H1 (cell line): ENCODE measurements around the gene DYRK1B. TPM values are rescaled to one million over a fixed set of nuclear protein-coding genes. Genes with fewer than 3 reads are reported as not detected.

Source experiments
- ATF2 ChIP-seq: IDR thresholded peaks from 2 replicates; pipeline ENCODE4 v1.6.1; 2012; ENCODE audit warnings: low read length, inconsistent platforms
- BACH1 ChIP-seq: IDR thresholded peaks from 2 replicates; pipeline ENCODE4 v1.6.1; 2012; ENCODE audit warnings: low read length, improper control_type of control experiment
- CTBP2 ChIP-seq: IDR thresholded peaks from 2 replicates; pipeline ENCODE4 v1.7.0; 2011; ENCODE audit warnings: borderline replicate concordance, mild to moderate bottlenecking, moderate library complexity, mixed read lengths, low read length; ENCODE audit not compliant: insufficient read depth, insufficient read length
- FOSL1 ChIP-seq: IDR thresholded peaks from 2 replicates; pipeline ENCODE4 v1.6.1; 2011; ENCODE audit warnings: mild to moderate bottlenecking, low read depth, low read length, moderate library complexity; ENCODE audit not compliant: insufficient read depth
- GTF2F1 ChIP-seq: IDR thresholded peaks from 2 replicates; pipeline ENCODE4 v1.6.1; 2012; ENCODE audit warnings: low read depth, low read length, improper control_type of control experiment, borderline replicate concordance
- MAFK ChIP-seq: IDR thresholded peaks from 2 replicates; pipeline ENCODE4 v1.6.1; 2012; ENCODE audit warnings: low read depth, mild to moderate bottlenecking, improper control_type of control experiment, low read length
- POLR2AphosphoS5 ChIP-seq: IDR thresholded peaks from 2 replicates; pipeline ENCODE4 v1.6.1; 2011; ENCODE audit warnings: low read depth, low read length
- RXRA ChIP-seq: IDR thresholded peaks from 2 replicates; pipeline ENCODE4 v1.6.1; 2011; ENCODE audit warnings: low read depth, mild to moderate bottlenecking, low read length, moderate library complexity; ENCODE audit not compliant: insufficient read depth
- TAF1 ChIP-seq: IDR thresholded peaks from 2 replicates; pipeline ENCODE4 v1.6.1; 2011; ENCODE audit warnings: mild to moderate bottlenecking, low read depth, low read length
- polyA plus RNA-seq, 7 experiments: library from polyadenylated mRNA; depleted of rRNA in 3 of 7; stranded (reverse) in 5 of 7; unstranded in 2 of 7; fragments of >200 nt in 5 of 7; fragments of 200-250 nt in 2 of 7; gene quantifications; 1 replicate in 5 of 7; 2 replicates in 1 of 7; 4 replicates in 1 of 7; pipeline versions ENCODE4 v1.2.1 to v1.2.3, GENCODE V29; 2011 to 2013; ENCODE audit warnings: missing spikeins in 2 of 7, mixed read lengths in 2 of 7
- total RNA-seq: library from RNA; stranded (reverse); fragmentation: NEBNext Ultra II Directional; extraction: Animal tissue kit (Norgen Biotek cat#: 25700); gene quantifications from 2 replicates; pipeline ENCODE4 v1.2.1, GENCODE V29; 2021
- TF ChIP-seq, protein P1 (sequence below), 3 experiments: IDR thresholded peaks; 1 replicate in 2 of 3; 2 replicates in 1 of 3; pipeline versions ENCODE4 v1.5.1 to v1.6.1; 2011; ENCODE audit warnings: low read length in 3 of 3, mild to moderate bottlenecking in 3 of 3, inconsistent platforms in 2 of 3, low read depth in 1 of 3, moderate library complexity in 1 of 3; ENCODE audit not compliant: insufficient read depth in 1 of 3; ENCODE audit errors: control extremely low read depth in 1 of 3

Gene DYRK1B
- total and polyA plus RNA-seq, 2 of the 8 experiments (the other 6 are each of a cell fraction or from before 2014, with no cell fraction given) = 6.9 to 14.8 TPM

DNA sequence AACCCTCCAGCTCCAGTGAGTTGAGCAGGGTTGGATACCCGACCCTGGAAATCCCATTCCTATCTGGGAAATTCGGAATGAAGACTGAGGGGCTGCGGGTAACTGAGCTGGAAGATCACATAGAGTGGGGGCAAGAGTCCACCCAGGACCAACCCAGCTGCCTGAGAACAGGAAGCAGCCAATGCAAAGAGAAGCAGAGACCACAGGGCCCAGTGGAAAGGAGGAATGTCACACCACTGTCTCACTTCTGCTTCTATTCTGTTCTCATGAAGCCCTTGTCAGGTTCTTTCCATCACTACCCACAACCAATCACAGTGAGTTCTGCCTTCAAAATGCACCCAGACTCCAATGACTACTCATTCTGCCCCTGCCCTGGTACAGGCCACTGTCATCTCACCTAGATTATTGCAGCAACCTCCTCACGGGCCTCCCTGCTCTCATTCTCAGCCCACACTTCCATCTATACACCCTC is 15.3 kb downstream of the DYRK1B start (continued):
- TF ChIP-seq, protein P1, sequence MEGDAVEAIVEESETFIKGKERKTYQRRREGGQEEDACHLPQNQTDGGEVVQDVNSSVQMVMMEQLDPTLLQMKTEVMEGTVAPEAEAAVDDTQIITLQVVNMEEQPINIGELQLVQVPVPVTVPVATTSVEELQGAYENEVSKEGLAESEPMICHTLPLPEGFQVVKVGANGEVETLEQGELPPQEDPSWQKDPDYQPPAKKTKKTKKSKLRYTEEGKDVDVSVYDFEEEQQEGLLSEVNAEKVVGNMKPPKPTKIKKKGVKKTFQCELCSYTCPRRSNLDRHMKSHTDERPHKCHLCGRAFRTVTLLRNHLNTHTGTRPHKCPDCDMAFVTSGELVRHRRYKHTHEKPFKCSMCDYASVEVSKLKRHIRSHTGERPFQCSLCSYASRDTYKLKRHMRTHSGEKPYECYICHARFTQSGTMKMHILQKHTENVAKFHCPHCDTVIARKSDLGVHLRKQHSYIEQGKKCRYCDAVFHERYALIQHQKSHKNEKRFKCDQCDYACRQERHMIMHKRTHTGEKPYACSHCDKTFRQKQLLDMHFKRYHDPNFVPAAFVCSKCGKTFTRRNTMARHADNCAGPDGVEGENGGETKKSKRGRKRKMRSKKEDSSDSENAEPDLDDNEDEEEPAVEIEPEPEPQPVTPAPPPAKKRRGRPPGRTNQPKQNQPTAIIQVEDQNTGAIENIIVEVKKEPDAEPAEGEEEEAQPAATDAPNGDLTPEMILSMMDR (IDR thresholded peaks at IDR 0.05; ENCODE audit: control extremely low read depth in 1 of 3, insufficient read depth in 1 of 3, low read depth in 1 of 3, low read length in 3 of 3) = no peak
- TF ChIP-seq ATF2 (no peak), MAFK (no peak), POLR2AphosphoS5 (no peak), GTF2F1 (no peak), FOSL1 (no peak), TAF1 (no peak), RXRA (no peak), BACH1 (no peak), CTBP2 (no peak)
